GM18526 (cell line): ENCODE data around the gene GRAMD2A.

ENCODE experiments used
- POLR2A ChIP-seq: IDR thresholded peaks from 3 replicates; pipeline ENCODE4 v1.6.1; 2011; ENCODE audit not compliant: insufficient read length; ENCODE audit errors: extremely low read depth

The GRAMD2A gene

GRCh38 chr15:72197460-72198355 lies at the start of gene GRAMD2A:
Gene GRAMD2A (minus strand): TSS chr15:72197787.
- no peak for TF ChIP-seq POLR2A

DNA sequence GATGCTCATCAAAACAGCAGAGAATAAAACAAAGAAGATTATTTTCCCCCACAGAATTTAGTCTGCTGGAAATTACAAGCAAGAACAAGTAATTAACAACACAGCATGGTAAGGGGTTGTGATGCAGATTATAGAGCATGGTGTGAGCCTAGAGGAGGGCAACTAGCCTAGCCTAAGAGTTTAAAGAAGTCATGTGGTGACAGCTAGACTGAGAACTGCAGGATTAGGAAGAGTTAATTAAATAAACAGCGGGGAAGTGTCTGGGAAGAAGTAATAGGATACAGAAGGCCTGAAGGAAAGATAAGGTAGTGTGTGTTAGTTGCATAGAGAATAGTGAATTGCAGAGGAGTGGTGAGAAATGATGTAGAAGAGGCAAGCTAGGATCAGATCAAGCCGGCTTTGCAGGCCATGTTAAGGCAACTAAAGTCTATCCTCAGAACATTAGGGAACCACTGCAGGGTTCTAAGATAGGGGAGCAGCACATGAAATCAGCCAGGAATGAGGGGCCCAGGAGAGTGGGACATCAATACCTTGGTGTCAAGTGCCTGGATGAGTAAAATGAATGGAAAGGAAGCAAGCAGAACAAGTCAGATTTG lies 45.3 kb upstream of the GRAMD2A start:
- TF ChIP-seq POLR2A, result no peak

DNA sequence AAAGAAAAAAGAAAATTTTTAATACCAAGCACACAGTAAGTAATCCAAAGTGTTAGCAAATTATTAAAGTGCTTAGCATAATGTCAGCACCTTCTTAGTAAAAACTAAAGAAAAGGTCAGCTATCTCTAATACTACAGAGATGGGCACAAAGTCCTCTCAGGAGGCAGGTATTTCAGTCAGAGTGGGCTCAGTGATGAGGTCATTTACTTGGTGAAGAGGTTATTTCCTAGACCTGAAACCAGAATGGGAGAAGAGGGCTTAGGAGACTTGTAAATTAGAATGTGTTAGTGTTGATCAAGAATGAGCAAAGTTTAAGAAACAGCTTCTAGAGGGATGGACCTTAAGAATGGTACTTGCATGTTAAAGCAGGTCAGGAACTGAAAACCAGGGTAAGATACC lies 42.1 kb upstream of the GRAMD2A start:
- no peak for TF ChIP-seq POLR2A

GRCh38 chr15:72238586-72238985 lies 41.0 kb upstream of the GRAMD2A start:
- TF ChIP-seq POLR2A, result no peak

- no peak for TF ChIP-seq POLR2A
Measured at GRCh38 chr15:72237853-72238224, 40.3 kb upstream of the GRAMD2A start.

- TF ChIP-seq POLR2A, result no peak
Measured at GRCh38 chr15:72237029-72237852, 39.7 kb upstream of the GRAMD2A start.

- no peak for TF ChIP-seq POLR2A
Measured at GRCh38 chr15:72236381-72237003, 38.9 kb upstream of the GRAMD2A start.

DNA sequence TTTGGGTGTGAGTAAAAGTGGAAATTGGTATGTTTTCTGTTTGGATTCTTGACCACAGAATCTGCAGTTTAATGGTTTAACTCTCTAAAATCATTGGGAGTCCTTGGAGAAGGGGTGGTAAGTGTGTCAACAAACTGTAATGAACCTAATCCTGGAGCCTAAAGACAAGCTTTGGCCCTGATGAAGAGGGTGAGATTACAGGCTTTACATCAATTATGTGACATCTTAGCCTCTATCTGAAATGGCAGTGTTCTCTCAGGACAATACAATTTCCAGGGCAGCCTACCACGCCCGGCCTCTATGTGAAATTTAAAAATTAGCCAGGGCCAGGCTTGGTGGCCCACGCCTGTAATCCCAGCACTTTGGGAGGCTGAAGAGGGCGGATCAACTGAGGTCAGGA lies 37.7 kb upstream of the GRAMD2A start:
- TF ChIP-seq POLR2A, result no peak

- TF ChIP-seq POLR2A, result no peak
Measured at GRCh38 chr15:72233769-72234168, 36.2 kb upstream of the GRAMD2A start.

- no peak for TF ChIP-seq POLR2A
Measured at GRCh38 chr15:72231833-72232478, 34.4 kb upstream of the GRAMD2A start.

GRCh38 chr15:72231066-72231832 lies 33.7 kb upstream of the GRAMD2A start, which contains the start of gene PKM:
Gene PKM (minus strand): TSS chr15:72231190. CDS start chr15:72219097, 12,093 bp downstream.
- peak; percentile 99 for TF ChIP-seq POLR2A

- peak; percentile 17 for TF ChIP-seq POLR2A
Measured at GRCh38 chr15:72230197-72231065, 32.8 kb upstream of the GRAMD2A start.

DNA sequence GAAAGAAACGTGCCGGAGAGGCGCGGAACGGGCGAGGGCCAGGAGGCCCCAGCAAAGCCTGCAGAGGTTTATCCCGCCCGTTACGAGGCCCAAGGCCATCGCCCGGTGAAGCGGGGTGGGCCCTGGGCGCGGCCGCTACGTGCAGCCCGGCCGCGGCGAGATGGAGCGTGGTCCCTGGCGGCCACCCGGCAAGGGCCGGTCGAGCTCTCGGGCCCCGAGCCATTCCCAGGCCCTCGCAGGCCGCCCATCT lies 32.3 kb upstream of the GRAMD2A start:
- TF ChIP-seq POLR2A, result no peak
